Natural killer cell (primary cell): ENCODE data around the gene FARP2. TPM values are rescaled to one million over a fixed set of nuclear protein-coding genes. Genes with fewer than 3 reads are reported as not detected.

Source experiments
- ATAC-seq, 3 donors: fragments of 150-1000 bp in 2 of 3; fragments of 200-7000 bp in 1 of 3; cut with Tn5 transposase; 1 replicate in 1 of 3; 2 replicates in 2 of 3; pipeline ENCODE4 v1.10.0; 2021; ENCODE audit warnings: mild to moderate bottlenecking in 2 of 3, moderate library complexity in 2 of 3
- DNase-seq, 2 donors: peaks; one replicate each; pipeline versions ENCODE4 v3.0.0 to v3.0.0-alpha.2; 2013 to 2021; ENCODE audit warnings: mixed read lengths in 1 of 2
- H3K27ac ChIP-seq: one replicate; pipeline ENCODE4 v1.5.1; 2013; ENCODE audit warnings: mild to moderate bottlenecking, low read length
- H3K27me3 ChIP-seq: one replicate; pipeline ENCODE4 v1.6.1; 2013; ENCODE audit warnings: low read length; ENCODE audit not compliant: control insufficient read depth, insufficient read depth
- H3K36me3 ChIP-seq: one replicate; pipeline ENCODE4 v1.6.1; 2013; ENCODE audit warnings: low read length; ENCODE audit not compliant: control insufficient read depth, insufficient read depth
- H3K4me1 ChIP-seq: one replicate; pipeline ENCODE4 v1.6.1; 2013; ENCODE audit warnings: low read length; ENCODE audit not compliant: control insufficient read depth, insufficient read depth
- H3K4me3 ChIP-seq: one replicate; pipeline ENCODE4 v1.5.1; 2013; ENCODE audit warnings: low read length
- H3K9me3 ChIP-seq: one replicate; pipeline ENCODE4 v1.6.1; 2013; ENCODE audit warnings: low read length; ENCODE audit not compliant: control insufficient read depth, insufficient read depth
- H3K27ac Mint-ChIP-seq, 2 donors: one replicate each; pipeline ENCODE4 v1.8.0; 2022; ENCODE audit warnings: mild to moderate bottlenecking in 2 of 2, mixed read lengths in 2 of 2, moderate library complexity in 1 of 2
- H3K27me3 Mint-ChIP-seq, 2 donors: one replicate each; pipeline ENCODE4 v1.8.0; 2022; ENCODE audit warnings: low read depth in 2 of 2, mixed read lengths in 2 of 2
- H3K36me3 Mint-ChIP-seq: one replicate; pipeline ENCODE4 v1.8.0; 2022; ENCODE audit warnings: mixed read lengths
- H3K4me1 Mint-ChIP-seq, 2 donors: one replicate each; pipeline ENCODE4 v1.8.0; 2022; ENCODE audit warnings: mixed read lengths in 2 of 2
- H3K4me3 Mint-ChIP-seq: one replicate; pipeline ENCODE4 v1.8.0; 2022; ENCODE audit warnings: mild to moderate bottlenecking, moderate library complexity, mixed read lengths
- H3K9me3 Mint-ChIP-seq, 2 donors: one replicate each; pipeline ENCODE4 v1.8.0; 2022; ENCODE audit warnings: mixed read lengths in 2 of 2
- WGBS: methylation state at CpG from one replicate; pipeline ENCODE4 v1.1.7; 2013; ENCODE audit warnings: missing lambda C conversion rate; ENCODE audit not compliant: insufficient coverage; 5-methylcytosine and 5-hydroxymethylcytosine counted together
- intact Hi-C: fragments of 100-400 bp; cut with micrococcal nuclease; formaldehyde crosslinking; loops from one replicate; pipeline ENCODE4 v1.14.2; 2022
- total RNA-seq, 4 donors: library from RNA; stranded (reverse); fragments of 120-200 nt in 1 of 4; gene quantifications; one replicate each; pipeline versions ENCODE4 v1.2.3 to v1.2.4, GENCODE V29; 2013 to 2022
- TF ChIP-seq, protein P1 (sequence below): fragments of 200-600 bp; IDR thresholded peaks from one replicate; pipeline ENCODE4 v1.8.0; 2022; ENCODE audit warnings: antibody characterized with exemption

FARP2 gene
- total RNA-seq, 3 donors from 2014 or later (not counting 1 experiment from before 2014, with no cell fraction given) = 26.8 to 40.6 (median 31.6) TPM

DNA sequence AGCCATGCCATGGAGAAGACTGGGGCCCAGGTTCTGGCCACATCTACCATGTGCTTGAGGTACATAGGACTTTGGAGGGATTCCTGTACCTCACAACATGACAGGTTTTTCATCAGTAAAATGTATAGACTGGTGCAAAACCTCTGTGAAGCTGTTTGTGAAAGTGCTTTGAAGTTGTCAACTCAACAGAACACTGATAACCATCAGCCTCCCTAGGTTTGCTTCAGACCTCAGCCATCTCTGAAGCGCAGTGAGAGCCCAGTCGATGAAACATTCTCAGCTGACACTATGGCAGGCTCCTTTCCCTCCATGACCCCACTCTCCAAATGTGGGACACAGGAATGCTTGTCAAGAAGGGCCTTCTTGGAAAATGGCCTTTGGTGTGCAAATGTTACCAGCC lies 113.7 kb downstream of the FARP2 start:
- intact Hi-C loops = no loop called here
- TF ChIP-seq, protein P1, sequence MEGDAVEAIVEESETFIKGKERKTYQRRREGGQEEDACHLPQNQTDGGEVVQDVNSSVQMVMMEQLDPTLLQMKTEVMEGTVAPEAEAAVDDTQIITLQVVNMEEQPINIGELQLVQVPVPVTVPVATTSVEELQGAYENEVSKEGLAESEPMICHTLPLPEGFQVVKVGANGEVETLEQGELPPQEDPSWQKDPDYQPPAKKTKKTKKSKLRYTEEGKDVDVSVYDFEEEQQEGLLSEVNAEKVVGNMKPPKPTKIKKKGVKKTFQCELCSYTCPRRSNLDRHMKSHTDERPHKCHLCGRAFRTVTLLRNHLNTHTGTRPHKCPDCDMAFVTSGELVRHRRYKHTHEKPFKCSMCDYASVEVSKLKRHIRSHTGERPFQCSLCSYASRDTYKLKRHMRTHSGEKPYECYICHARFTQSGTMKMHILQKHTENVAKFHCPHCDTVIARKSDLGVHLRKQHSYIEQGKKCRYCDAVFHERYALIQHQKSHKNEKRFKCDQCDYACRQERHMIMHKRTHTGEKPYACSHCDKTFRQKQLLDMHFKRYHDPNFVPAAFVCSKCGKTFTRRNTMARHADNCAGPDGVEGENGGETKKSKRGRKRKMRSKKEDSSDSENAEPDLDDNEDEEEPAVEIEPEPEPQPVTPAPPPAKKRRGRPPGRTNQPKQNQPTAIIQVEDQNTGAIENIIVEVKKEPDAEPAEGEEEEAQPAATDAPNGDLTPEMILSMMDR = no peak
- no peaks in the 10 kb centered on the region for H3K4me1 ChIP-seq
- Mint-ChIP-seq H3K27ac (no peak overlapping the region), H3K4me1 (no peaks in the 10 kb centered on the region), H3K9me3 (no peaks in the 10 kb centered on the region), H3K4me3 (no peak overlapping the region), H3K36me3 (no peaks in the 10 kb centered on the region), H3K27me3 (peaks cover 11 to 17% of the 10 kb centered on the region in 2 donors)
- H3K9me3 ChIP-seq = no peaks in the 10 kb centered on the region
- WGBS = 52% methylated on average over 2 of the region's 2 CpGs
- no peaks in the 10 kb centered on the region for H3K36me3 ChIP-seq
- H3K4me3 ChIP-seq = no peak overlapping the region
- DNase-seq (no peak), ATAC-seq (no peak)
- H3K27me3 ChIP-seq = no peaks in the 10 kb centered on the region
- H3K27ac ChIP-seq = no peak overlapping the region

DNA sequence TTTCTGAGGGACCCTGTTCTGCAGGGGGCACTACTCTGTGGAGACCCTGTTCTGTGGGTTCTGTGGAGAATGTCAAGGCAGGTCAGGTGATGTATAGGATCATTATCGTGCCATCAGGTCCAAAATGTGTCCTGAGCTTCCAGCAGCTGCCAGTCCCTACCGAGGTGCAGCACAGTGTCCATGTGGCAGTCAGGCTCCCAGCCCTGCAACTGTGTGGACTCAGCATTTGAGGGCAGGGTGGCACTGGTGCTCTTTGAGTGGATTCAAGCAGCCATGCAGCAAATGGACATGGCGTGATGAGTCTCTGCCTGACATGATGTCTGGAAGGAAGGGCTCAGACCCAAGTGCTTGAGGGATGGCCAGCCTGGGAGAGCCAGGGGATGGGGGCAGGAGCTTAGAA lies 117.3 kb downstream of the FARP2 start:
- H3K4me1 ChIP-seq = no peaks in the 10 kb centered on the region
- WGBS = 85% methylated on average over 3 of the region's 3 CpGs
- Mint-ChIP-seq H3K27ac (no peak overlapping the region), H3K9me3 (no peaks in the 10 kb centered on the region), H3K4me3 (no peak overlapping the region), H3K4me1 (no peaks in the 10 kb centered on the region), H3K27me3 (peaks cover 9 to 17% of the 10 kb centered on the region in 2 donors), H3K36me3 (no peaks in the 10 kb centered on the region)
- no peak overlapping the region for H3K4me3 ChIP-seq
- no peak overlapping the region for H3K27ac ChIP-seq
- no peaks in the 10 kb centered on the region for H3K36me3 ChIP-seq
- intact Hi-C loops = no loop called here
- no peaks in the 10 kb centered on the region for H3K27me3 ChIP-seq
- ATAC-seq (no peak), DNase-seq (no peak)
- H3K9me3 ChIP-seq = no peaks in the 10 kb centered on the region
- TF ChIP-seq, protein P1 = no peak

DNA sequence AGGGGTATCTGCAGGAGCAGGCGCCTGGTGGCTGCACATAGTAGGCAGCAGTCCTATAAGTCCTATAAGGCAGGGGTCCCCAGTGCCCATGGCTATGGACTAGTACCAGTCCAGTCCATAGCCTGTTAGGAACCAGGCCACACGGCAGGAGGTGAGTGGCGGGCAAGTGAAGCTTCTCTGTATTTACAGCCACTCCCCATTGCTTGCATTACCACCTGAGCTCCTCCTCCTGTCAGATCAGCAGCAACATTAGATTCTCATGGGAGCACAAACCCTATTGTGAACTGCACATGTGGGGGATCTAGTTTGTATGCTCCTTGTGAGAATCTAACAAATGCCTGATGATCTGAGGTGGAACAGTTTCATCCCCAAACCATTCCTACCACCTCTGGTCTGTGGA lies 119.2 kb downstream of the FARP2 start:
- no peaks in the 10 kb centered on the region for H3K9me3 ChIP-seq

DNA sequence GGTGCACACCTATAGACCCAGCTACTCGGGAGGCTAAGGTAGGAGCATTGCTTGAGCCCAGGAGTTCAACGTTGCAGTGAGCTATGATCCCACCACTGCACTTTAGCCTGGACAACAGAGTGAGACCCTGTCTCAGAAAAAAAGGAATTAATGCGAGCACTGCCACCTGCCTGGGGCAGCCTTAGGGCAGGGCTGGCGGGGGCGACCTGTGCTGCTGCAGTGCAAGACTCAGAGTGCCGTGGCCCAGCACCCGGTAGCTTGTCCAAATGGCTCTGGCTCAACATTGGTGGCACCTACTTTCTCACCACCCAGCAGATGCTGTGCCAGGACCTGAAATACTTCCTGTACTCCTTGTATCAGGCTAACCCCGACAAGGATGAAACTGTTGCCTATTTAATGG lies 122.1 kb downstream of the FARP2 start:
- ATAC-seq (no peak), DNase-seq (no peak)
- no peaks in the 10 kb centered on the region for H3K27me3 ChIP-seq
- H3K27ac ChIP-seq = no peak overlapping the region
- H3K4me1 ChIP-seq = no peaks in the 10 kb centered on the region
- Mint-ChIP-seq H3K27me3 (peaks cover under 1 to 2% of the 10 kb centered on the region in 2 donors), H3K9me3 (no peaks in the 10 kb centered on the region), H3K4me1 (no peaks in the 10 kb centered on the region), H3K4me3 (no peak overlapping the region), H3K36me3 (no peaks in the 10 kb centered on the region), H3K27ac (no peak overlapping the region)
- intact Hi-C loops = no loop called here
- H3K36me3 ChIP-seq = no peaks in the 10 kb centered on the region
- no peaks in the 10 kb centered on the region for H3K9me3 ChIP-seq
- TF ChIP-seq, protein P1 = no peak
- 94% methylated on average over 8 of the region's 8 CpGs for WGBS
- H3K4me3 ChIP-seq = no peak overlapping the region

More for the DNA sequence above, 119.2 kb downstream of the FARP2 start:
- Histone ChIP-seq H3K27me3 (no peaks in the 10 kb centered on the region), H3K36me3 (no peaks in the 10 kb centered on the region), H3K4me3 (no peak overlapping the region), H3K4me1 (no peaks in the 10 kb centered on the region), H3K27ac (no peak overlapping the region)
- H3K27me3 Mint-ChIP-seq = peaks cover 9 to 17% of the 10 kb centered on the region in 2 donors
- no peak for ATAC-seq
- H3K36me3 Mint-ChIP-seq = no peaks in the 10 kb centered on the region
- no peaks in the 10 kb centered on the region for H3K4me1 Mint-ChIP-seq
- no peak overlapping the region for H3K4me3 Mint-ChIP-seq
- TF ChIP-seq, protein P1 = no peak
- DNase-seq = no peak
- H3K27ac Mint-ChIP-seq = no peak overlapping the region
- 99% methylated on average over 3 of the region's 3 CpGs for WGBS
- intact Hi-C loops = no loop called here
- no peaks in the 10 kb centered on the region for H3K9me3 Mint-ChIP-seq
